BE2C (cell line): ENCODE data around the gene UBE2E3.
"Not testable (repeated sequence)": the region's sequence is repeated elsewhere in the genome, so short reads cannot be mapped to it uniquely, and the experiment has no call there.

Source experiments
- DNase-seq: peaks from one replicate; pipeline ENCODE4 v3.0.0-alpha.2; 2020
- H3K27me3 ChIP-seq: fragments of 250-450 bp; sonication (Bioruptor Pico); 2 replicates; pipeline ENCODE4 v1.5.1; 2020; ENCODE audit warnings: mild to moderate bottlenecking
- H3K36me3 ChIP-seq: fragments of 250-450 bp; sonication (Bioruptor Pico); 2 replicates; pipeline ENCODE4 v1.5.1; 2020; ENCODE audit warnings: mild to moderate bottlenecking
- H3K4me1 ChIP-seq: fragments of 250-450 bp; sonication (Bioruptor Pico); 2 replicates; pipeline ENCODE4 v1.5.1; 2020
- H3K4me3 ChIP-seq: 2 replicates; pipeline ENCODE4 v1.5.1; 2011; ENCODE audit warnings: low read depth, low read length
- H3K9me3 ChIP-seq: fragments of 250-450 bp; sonication (Bioruptor Pico); 2 replicates; pipeline ENCODE4 v1.5.1; 2020
- CTCF ChIP-seq: IDR thresholded peaks from 2 replicates; pipeline ENCODE4 v1.5.1; 2012; ENCODE audit warnings: mild to moderate bottlenecking, low read depth, low read length

Gene UBE2E3

GRCh38 chr2:181025004-181025403 lies 44.6 kb downstream of the UBE2E3 start:
- Histone ChIP-seq H3K4me1 (no peaks in the 10 kb centered on the region), H3K27me3 (no peaks in the 10 kb centered on the region), H3K4me3 (no peak overlapping the region), H3K36me3 (no peaks in the 10 kb centered on the region), H3K9me3 (no peaks in the 10 kb centered on the region)
- no peak for TF ChIP-seq CTCF
- DNase-seq, result no peak

DNA sequence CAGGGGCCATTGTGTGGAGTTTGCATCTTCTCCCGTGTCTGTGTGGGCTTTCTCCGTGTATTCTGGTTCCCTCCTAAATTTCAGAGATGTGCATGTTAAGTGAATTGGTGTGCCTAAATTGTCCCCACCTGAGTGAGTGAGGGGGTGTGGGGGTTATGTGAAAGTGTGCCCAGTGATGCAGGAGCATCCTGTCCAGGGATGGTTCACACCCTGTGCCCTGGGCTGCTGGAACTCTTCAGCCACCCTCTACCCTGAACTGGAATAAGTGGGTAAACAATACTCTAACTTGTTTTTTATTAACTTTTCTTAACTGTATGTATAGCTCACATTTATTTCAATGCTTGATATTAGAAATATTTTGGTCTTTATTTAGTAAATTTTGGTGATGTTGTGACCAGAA lies 56.0 kb downstream of the UBE2E3 start:
- no peaks in the 10 kb centered on the region for H3K27me3 ChIP-seq
- H3K36me3 ChIP-seq, result no peaks in the 10 kb centered on the region
- H3K9me3 ChIP-seq, result no peaks in the 10 kb centered on the region
- no peaks in the 10 kb centered on the region for H3K4me1 ChIP-seq
- TF ChIP-seq CTCF, result no peak
- no peak overlapping the region for H3K4me3 ChIP-seq
- no peak for DNase-seq

DNA sequence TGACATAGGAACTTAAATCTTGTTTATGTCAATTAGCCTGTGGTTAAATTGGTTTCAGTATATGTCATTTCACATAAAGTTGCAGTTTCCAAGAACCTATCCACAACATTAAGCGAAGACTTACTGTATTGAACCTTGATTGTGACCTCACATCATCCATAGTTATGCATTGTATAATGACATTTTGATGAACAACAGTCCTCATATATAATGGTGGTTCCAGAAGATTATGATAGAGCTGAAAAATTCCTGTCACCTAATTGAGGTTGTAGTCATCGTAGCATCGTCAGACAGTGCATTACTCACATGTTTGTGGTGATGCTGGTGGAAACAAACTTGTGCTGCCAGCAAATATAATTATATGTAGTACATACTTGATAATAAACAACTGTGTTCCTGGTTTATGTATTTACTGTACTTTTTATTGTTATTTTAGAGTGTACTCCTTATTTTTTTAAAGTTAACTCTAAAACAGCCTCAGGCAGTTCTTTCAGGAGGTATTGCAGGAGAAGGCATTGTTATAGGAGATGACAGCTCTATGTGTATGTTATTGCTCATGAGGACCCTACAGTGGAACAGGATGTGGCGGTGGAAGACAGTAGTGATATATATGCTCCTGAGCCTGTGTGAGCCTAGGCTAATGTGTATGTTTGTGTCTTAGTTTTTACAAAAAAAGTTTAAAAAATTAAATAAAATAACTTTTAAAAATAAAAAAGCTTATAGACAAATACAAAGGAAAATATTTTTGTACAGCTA lies 56.6 kb downstream of the UBE2E3 start:
- Histone ChIP-seq H3K9me3 (no peaks in the 10 kb centered on the region), H3K27me3 (no peaks in the 10 kb centered on the region), H3K36me3 (no peaks in the 10 kb centered on the region), H3K4me1 (no peaks in the 10 kb centered on the region), H3K4me3 (no peak overlapping the region)
- DNase-seq, result no peak
- no peak for TF ChIP-seq CTCF

GRCh38 chr2:181037922-181038321 lies 57.5 kb downstream of the UBE2E3 start:
- no peaks in the 10 kb centered on the region for H3K4me1 ChIP-seq
- no peaks in the 10 kb centered on the region for H3K27me3 ChIP-seq
- no peak for DNase-seq
- no peak overlapping the region for H3K4me3 ChIP-seq
- H3K9me3 ChIP-seq, result no peaks in the 10 kb centered on the region
- no peak for TF ChIP-seq CTCF
- no peaks in the 10 kb centered on the region for H3K36me3 ChIP-seq

DNA sequence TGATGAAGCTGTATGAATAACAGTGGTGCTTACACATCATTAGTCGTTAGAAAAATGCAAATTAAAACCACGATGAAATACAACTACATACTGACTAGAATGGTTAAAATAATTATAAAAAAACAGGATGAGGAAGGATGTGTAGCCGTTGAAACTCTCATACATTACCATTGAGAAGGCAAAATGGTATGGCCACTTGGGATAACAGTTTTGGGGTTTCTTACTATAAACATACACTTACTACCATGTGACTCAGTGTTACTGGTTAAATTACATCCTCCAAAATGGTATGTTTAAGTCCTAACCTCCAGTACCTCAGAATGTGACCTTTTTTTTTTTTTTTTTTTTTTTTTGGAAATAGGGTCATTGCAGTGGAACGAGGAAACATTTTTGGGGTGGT lies 58.4 kb downstream of the UBE2E3 start:
- Histone ChIP-seq H3K36me3 (no peaks in the 10 kb centered on the region), H3K27me3 (no peaks in the 10 kb centered on the region), H3K9me3 (no peaks in the 10 kb centered on the region), H3K4me3 (no peak overlapping the region), H3K4me1 (no peaks in the 10 kb centered on the region)
- TF ChIP-seq CTCF, result no peak
- DNase-seq, result no peak

DNA sequence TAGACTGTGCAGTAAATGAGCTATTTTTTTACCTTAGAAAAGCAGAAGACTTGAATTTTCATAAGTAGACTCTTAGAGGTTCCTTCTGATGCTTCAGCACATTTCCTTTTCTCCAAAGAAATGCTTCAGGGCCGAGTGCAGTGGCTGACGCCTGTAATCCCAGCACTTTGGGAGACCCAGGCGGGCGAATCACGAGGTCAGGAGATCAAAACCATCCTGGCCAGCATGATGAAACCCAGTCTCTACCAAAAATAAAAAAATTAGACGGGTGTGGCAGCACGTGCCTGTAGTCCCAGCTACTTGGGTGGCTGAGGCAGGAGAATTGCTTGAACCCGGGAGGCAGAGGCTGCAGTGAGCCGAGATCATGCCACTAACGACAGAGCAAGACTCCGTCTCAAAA lies 60.4 kb downstream of the UBE2E3 start:
- not testable (repeated sequence) for DNase-seq, H3K27me3 ChIP-seq, H3K4me1 ChIP-seq, H3K9me3 ChIP-seq, H3K4me3 ChIP-seq, H3K36me3 ChIP-seq

DNA sequence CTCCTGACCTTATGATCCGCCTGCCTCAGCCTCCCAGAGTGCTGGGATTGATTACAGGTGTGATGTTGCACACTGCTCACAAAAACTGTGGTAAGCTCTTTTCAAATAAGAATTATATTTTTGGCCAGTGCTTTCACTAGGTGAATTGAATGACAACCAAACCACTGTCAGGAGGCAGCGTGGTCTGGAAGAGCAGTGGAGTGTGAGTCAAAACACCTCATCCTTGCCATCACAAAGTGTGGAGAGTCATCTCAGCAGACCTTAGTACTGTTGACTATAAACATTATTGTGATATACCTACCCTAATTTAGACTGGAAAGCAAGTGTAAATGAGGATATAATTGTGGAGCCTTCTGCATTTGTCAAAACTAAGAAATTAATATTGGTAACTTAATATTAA lies 61.3 kb downstream of the UBE2E3 start:
- H3K9me3 ChIP-seq, result no peaks in the 10 kb centered on the region
- no peak for TF ChIP-seq CTCF

More for the DNA sequence above, 61.3 kb downstream of the UBE2E3 start:
- no peak overlapping the region for H3K4me3 ChIP-seq
- no peaks in the 10 kb centered on the region for H3K36me3 ChIP-seq
- no peak for DNase-seq
- H3K4me1 ChIP-seq, result no peaks in the 10 kb centered on the region
- H3K27me3 ChIP-seq, result no peaks in the 10 kb centered on the region
